HFFc6 (cell line): ENCODE data around the gene DNAJC9. TPM values are rescaled to one million over a fixed set of nuclear protein-coding genes. Genes with fewer than 3 reads are reported as not detected.

Experiments used
- DNase-seq: peaks from one replicate; pipeline ENCODE4 v3.0.0-alpha.2; 2018
- H3K27ac Mint-ChIP-seq: 2 replicates; pipeline ENCODE4 v1.8.0; 2020; ENCODE audit warnings: mild to moderate bottlenecking, mixed read lengths
- H3K27me3 Mint-ChIP-seq: 2 replicates; pipeline ENCODE4 v1.8.0; 2021; ENCODE audit warnings: mild to moderate bottlenecking, moderate library complexity, mixed read lengths; ENCODE audit not compliant: insufficient read depth
- H3K36me3 Mint-ChIP-seq: 2 replicates; pipeline ENCODE4 v1.8.0; 2021; ENCODE audit warnings: low read depth, mixed read lengths
- H3K4me1 Mint-ChIP-seq: 2 replicates; pipeline ENCODE4 v1.8.0; 2020; ENCODE audit warnings: low read depth, mixed read lengths
- H3K4me3 Mint-ChIP-seq: 2 replicates; pipeline ENCODE4 v1.8.0; 2020; ENCODE audit warnings: mild to moderate bottlenecking, moderate library complexity, mixed read lengths
- H3K9me3 Mint-ChIP-seq: 2 replicates; pipeline ENCODE4 v1.8.0; 2020; ENCODE audit warnings: mild to moderate bottlenecking, mixed read lengths
- CTCF ChIP-seq: fragments of 200-600 bp; sonication (generic); IDR thresholded peaks from 2 replicates; pipeline ENCODE4 v1.5.0; 2021; ENCODE audit warnings: antibody characterized with exemption, mild to moderate bottlenecking
- long read RNA-seq: library from polyadenylated mRNA; unstranded; transcript quantifications from one replicate; pipeline ENCODE4 v2.0.0, GENCODE V29; 2019
- total RNA-seq, 6 experiments: library from RNA; stranded (reverse); fragmentation: NEBNext Ultra II Directional; extraction: Animal tissue kit (Norgen Biotek cat#: 25700); gene quantifications; 2 replicates in 1 of 6; 3 replicates in 5 of 6; pipeline ENCODE4 v1.2.3, GENCODE V29; 2021

Gene DNAJC9
- 10 to 100 TPM; 18.6 to 30.9 (median 27.1) TPM for total RNA-seq
- long read RNA-seq, transcript DNAJC9-201 (5 exons, 3,032 nt): major isoform, 54 of 76 reads
- long read RNA-seq, partial matches to known transcripts: 15 of 76 reads
- long read RNA-seq, other reads (novel, unspliced or antisense): 7 of 76 reads

DNA sequence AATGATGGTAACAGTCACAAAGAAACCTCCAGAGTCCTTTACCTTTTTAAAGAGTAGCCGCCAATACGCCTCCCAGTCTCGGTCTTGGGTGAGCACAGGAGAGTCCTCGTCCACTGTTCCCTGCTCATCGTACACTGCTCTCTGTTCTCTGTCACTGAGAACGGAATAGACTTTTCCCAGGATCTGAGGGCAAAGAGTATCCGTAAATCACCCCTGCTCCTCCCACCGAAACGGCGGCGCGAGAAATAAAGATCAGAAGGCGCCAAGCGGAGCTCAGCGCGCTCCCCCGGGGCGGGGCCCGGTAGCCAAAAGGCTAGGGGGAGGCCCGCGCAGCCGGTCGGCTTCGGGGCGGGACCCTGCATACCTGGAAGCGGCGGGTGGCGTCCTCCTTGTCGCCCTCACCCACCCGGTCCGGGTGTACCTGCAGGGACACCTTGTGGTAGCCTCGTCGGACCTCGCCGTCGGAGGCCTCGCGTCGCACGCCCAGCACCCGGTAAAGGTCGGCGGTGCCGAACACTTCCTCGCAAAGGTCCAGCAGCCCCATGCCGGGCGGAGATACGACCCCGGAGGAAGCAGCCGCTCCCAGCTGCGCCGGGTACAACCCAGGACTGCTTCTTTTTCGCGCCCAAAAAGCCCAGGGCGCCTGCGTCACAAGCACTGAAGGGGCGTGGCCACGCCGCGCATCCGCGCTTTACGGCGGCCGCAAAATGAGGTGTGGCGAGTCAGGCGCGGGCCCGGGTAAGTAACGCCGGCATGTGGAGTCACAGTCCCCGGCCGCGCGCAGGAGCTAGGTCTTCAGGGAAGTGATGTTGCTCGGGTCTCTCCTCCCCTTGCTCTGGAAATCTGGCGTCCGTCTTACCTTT, at the start of gene DNAJC9:
Gene DNAJC9, minus strand, starts transcription at position 610 of the 863 bp plus-strand sequence. Its CDS starts 66 bp downstream, at position 544.
- H3K36me3 Mint-ChIP-seq: peaks cover 69% of the 10 kb centered on the region
- H3K4me1 Mint-ChIP-seq: peaks cover 58% of the 10 kb centered on the region
- TF ChIP-seq CTCF: no peak; the same call in 1 of the 2 replicates

GRCh38 chr10:73293461-73293860, 46.4 kb upstream of the DNAJC9 start:
- H3K4me3 Mint-ChIP-seq: no peak overlapping the region
- H3K27ac Mint-ChIP-seq: no peak overlapping the region
- H3K36me3 Mint-ChIP-seq: peaks cover 3% of the 10 kb centered on the region; the same call in 1 of the 2 replicates
- TF ChIP-seq CTCF: no peak
- peaks cover 12% of the 10 kb centered on the region for H3K27me3 Mint-ChIP-seq
- DNase-seq: no peak
- H3K9me3 Mint-ChIP-seq: peaks cover 4% of the 10 kb centered on the region; the same call in 1 of the 2 replicates
- H3K4me1 Mint-ChIP-seq: no peaks in the 10 kb centered on the region

More for the DNA sequence above, at the start of gene DNAJC9:
- Mint-ChIP-seq H3K27ac (peak within 1 kb of the TSS; percentile 82), H3K9me3 (no peaks in the 10 kb centered on the region), H3K4me3 (peak within 1 kb of the TSS; percentile 98), H3K27me3 (peaks cover 2% of the 10 kb centered on the region; the same call in 1 of the 2 replicates)
- DNase-seq: peak; percentile 93

DNA sequence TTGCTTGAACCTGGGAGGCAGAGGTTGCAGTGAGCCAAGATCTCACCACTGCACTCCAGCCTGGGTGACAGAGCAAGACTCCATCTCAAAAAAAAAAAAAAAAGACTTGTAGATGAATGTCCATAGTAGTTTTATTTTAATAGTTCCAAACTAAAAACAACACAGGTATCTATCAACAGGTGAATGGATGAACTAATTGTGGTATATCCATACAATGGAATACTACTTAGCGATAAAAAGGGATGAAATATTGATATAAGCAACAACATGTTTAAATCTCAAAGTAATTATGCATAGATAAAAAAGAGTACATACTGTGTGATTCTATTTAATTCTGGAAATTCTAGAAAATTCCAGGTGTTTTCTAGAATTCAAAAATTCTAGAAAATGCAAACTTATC, 42.9 kb upstream of the DNAJC9 start:
- H3K27me3 Mint-ChIP-seq: peaks cover 6% of the 10 kb centered on the region
- no peak for TF ChIP-seq CTCF
- H3K27ac Mint-ChIP-seq: no peak overlapping the region
- peaks cover 4% of the 10 kb centered on the region; the same call in 1 of the 2 replicates for H3K9me3 Mint-ChIP-seq
- H3K36me3 Mint-ChIP-seq: peaks cover 3% of the 10 kb centered on the region; the same call in 1 of the 2 replicates
- H3K4me1 Mint-ChIP-seq: no peaks in the 10 kb centered on the region
- DNase-seq: no peak
- no peak overlapping the region for H3K4me3 Mint-ChIP-seq

- H3K4me1 Mint-ChIP-seq: no peaks in the 10 kb centered on the region
- H3K27me3 Mint-ChIP-seq: peaks cover 5% of the 10 kb centered on the region
- H3K27ac Mint-ChIP-seq: no peak overlapping the region
- H3K4me3 Mint-ChIP-seq: no peak overlapping the region
- TF ChIP-seq CTCF: no peak
- no peak for DNase-seq
- peaks cover 3% of the 10 kb centered on the region; the same call in 1 of the 2 replicates for H3K36me3 Mint-ChIP-seq
- H3K9me3 Mint-ChIP-seq: peaks cover 4% of the 10 kb centered on the region; the same call in 1 of the 2 replicates
These were observed 40.4 kb upstream of the DNAJC9 start for GRCh38 chr10:73287441-73287840.

- Mint-ChIP-seq H3K9me3 (no peaks in the 10 kb centered on the region), H3K4me3 (no peak overlapping the region)
- no peak for DNase-seq
These were observed 34.0 kb upstream of the DNAJC9 start for GRCh38 chr10:73281097-73281496.

More at GRCh38 chr10:73281097-73281496, 34.0 kb upstream of the DNAJC9 start:
- peaks cover 6% of the 10 kb centered on the region for H3K4me1 Mint-ChIP-seq
- H3K27ac Mint-ChIP-seq: no peak overlapping the region
- H3K36me3 Mint-ChIP-seq: no peaks in the 10 kb centered on the region
- TF ChIP-seq CTCF: no peak
- H3K27me3 Mint-ChIP-seq: peaks cover 11% of the 10 kb centered on the region
